K562 (cell line): Measurements from ENCODE around the gene TEPSIN. TPM values are rescaled to one million over a fixed set of nuclear protein-coding genes. Genes with fewer than 3 reads are reported as not detected.

Source experiments
- ARID1B ChIP-seq: fragments of 450-650 bp; IDR thresholded peaks from 2 replicates; pipeline ENCODE4 v1.6.1; 2016; ENCODE audit warnings: antibody characterized with exemption, mild to moderate bottlenecking, inconsistent platforms
- ARID2 ChIP-seq: fragments of 450-650 bp; IDR thresholded peaks from 2 replicates; pipeline ENCODE4 v1.6.1; 2017; ENCODE audit warnings: antibody characterized with exemption, mild to moderate bottlenecking
- BCOR ChIP-seq: fragments of 450-650 bp; IDR thresholded peaks from 2 replicates; pipeline ENCODE4 v1.6.1; 2016
- CREB1 ChIP-seq, 2 experiments: sonication (generic) in 1 of 2; formaldehyde crosslinking in 1 of 2; IDR thresholded peaks; 2 replicates each; pipeline versions ENCODE4 v1.6.1 to v1.8.0; 2012 to 2022; ENCODE audit warnings: inconsistent platforms in 1 of 2, mild to moderate bottlenecking in 1 of 2, missing genetic modification reagents in 1 of 2, moderate library complexity in 1 of 2
- CREM ChIP-seq: IDR thresholded peaks from 2 replicates; pipeline ENCODE4 v1.6.1; 2014; ENCODE audit warnings: antibody characterized with exemption, low read depth
- DEAF1 ChIP-seq: fragments of 450-650 bp; formaldehyde crosslinking; IDR thresholded peaks from 2 replicates; pipeline ENCODE4 v1.4.0; 2020; ENCODE audit warnings: mild to moderate bottlenecking, moderate library complexity
- DPF2 ChIP-seq: fragments of 450-650 bp; IDR thresholded peaks from 2 replicates; pipeline ENCODE4 v1.6.1; 2016
- HDGF ChIP-seq: fragments of 450-650 bp; IDR thresholded peaks from 2 replicates; pipeline ENCODE4 v1.6.1; 2016
- MBD2 ChIP-seq: sonication (generic); IDR thresholded peaks from 2 replicates; pipeline ENCODE4 v1.6.1; 2016; ENCODE audit warnings: low read depth, borderline replicate concordance
- MCM7 ChIP-seq, 2 experiments: fragments of 450-650 bp; IDR thresholded peaks; 2 replicates each; pipeline ENCODE4 v1.6.1; 2016 to 2018
- MIER1 ChIP-seq: fragments of 450-650 bp; IDR thresholded peaks from 2 replicates; pipeline ENCODE4 v1.6.1; 2016; ENCODE audit warnings: antibody characterized with exemption, mild to moderate bottlenecking, low read depth
- NCOA1 ChIP-seq: fragments of 450-650 bp; IDR thresholded peaks from 2 replicates; pipeline ENCODE4 v1.6.1; 2016; ENCODE audit warnings: low read depth
- NCOA4 ChIP-seq: fragments of 450-650 bp; IDR thresholded peaks from 2 replicates; pipeline ENCODE4 v1.6.1; 2018; ENCODE audit warnings: mild to moderate bottlenecking; ENCODE audit not compliant: partially characterized antibody
- NFIC ChIP-seq: fragments of 450-650 bp; IDR thresholded peaks from 2 replicates; pipeline ENCODE4 v1.6.1; 2017; ENCODE audit warnings: mild to moderate bottlenecking, inconsistent platforms
- PBX2 ChIP-seq, 2 experiments: IDR thresholded peaks in 1 of 2; conservative IDR thresholded peaks in 1 of 2; 2 replicates each; pipeline ENCODE4 v1.6.1; 2016; ENCODE audit warnings: low read depth in 2 of 2, mild to moderate bottlenecking in 1 of 2, missing compliant biosample characterization in 1 of 2, missing genetic modification characterization in 1 of 2, moderate library complexity in 1 of 2
- RFX5 ChIP-seq: IDR thresholded peaks from 2 replicates; pipeline ENCODE4 v1.6.1; 2011; ENCODE audit warnings: low read depth, mild to moderate bottlenecking, improper control_type of control experiment, low read length
- TOE1 ChIP-seq, 2 experiments: fragments of 450-650 bp in 1 of 2; sonication (generic) in 1 of 2; formaldehyde crosslinking in 1 of 2; IDR thresholded peaks; 2 replicates each; pipeline versions ENCODE4 v1.7.1 to v1.8.0; 2016 to 2022; ENCODE audit warnings: borderline replicate concordance in 2 of 2, mild to moderate bottlenecking in 2 of 2, antibody characterized with exemption in 1 of 2, inconsistent platforms in 1 of 2, low read depth in 1 of 2, missing genetic modification reagents in 1 of 2, moderate library complexity in 1 of 2
- TRIM25 ChIP-seq: fragments of 450-650 bp; IDR thresholded peaks from 2 replicates; pipeline ENCODE4 v1.7.0; 2016; ENCODE audit warnings: borderline replicate concordance
- ZKSCAN1 ChIP-seq: fragments of 150-350 bp; IDR thresholded peaks from 2 replicates; pipeline ENCODE4 v1.6.1; 2016; ENCODE audit warnings: low read depth, low read length
- ZNF668 ChIP-seq: fragments of 250-450 bp; sonication (Bioruptor Pico); IDR thresholded peaks from 2 replicates; pipeline ENCODE4 v1.8.0; 2022; ENCODE audit warnings: mild to moderate bottlenecking, inconsistent platforms
- polyA plus RNA-seq, 8 experiments: library from polyadenylated mRNA; depleted of rRNA in 4 of 8; stranded (reverse) in 5 of 8; unstranded in 3 of 8; fragments of >200 nt; fragmentation: Nextera tagmentation in 2 of 8; fragmentation: Illumina TruSeq in 1 of 8; extraction: Ambion mirVana in 2 of 8; extraction: Trizol in 1 of 8; gene quantifications; 2 replicates each; pipeline versions ENCODE4 v1.2.1 to v1.2.3, GENCODE V29; 2011 to 2014; ENCODE audit warnings: inconsistent platforms in 1 of 8, missing spikeins in 1 of 8
- total RNA-seq, 7 experiments: library from RNA; depleted of rRNA in 6 of 7; stranded (reverse); fragments of >200 nt in 6 of 7; fragmentation: Illumina TruSeq in 2 of 7; extraction: Trizol in 2 of 7; gene quantifications; 2 replicates each; pipeline versions ENCODE4 v1.2.1 to v1.2.3, GENCODE V29; 2011 to 2021; ENCODE audit warnings: low replicate concordance in 1 of 7

The TEPSIN gene
- total and polyA plus RNA-seq, 9 of the 15 experiments (the other 6 are each of a cell fraction or from before 2014, with no cell fraction given), result 0.80 to 29.8 (median 5.3) TPM

DNA sequence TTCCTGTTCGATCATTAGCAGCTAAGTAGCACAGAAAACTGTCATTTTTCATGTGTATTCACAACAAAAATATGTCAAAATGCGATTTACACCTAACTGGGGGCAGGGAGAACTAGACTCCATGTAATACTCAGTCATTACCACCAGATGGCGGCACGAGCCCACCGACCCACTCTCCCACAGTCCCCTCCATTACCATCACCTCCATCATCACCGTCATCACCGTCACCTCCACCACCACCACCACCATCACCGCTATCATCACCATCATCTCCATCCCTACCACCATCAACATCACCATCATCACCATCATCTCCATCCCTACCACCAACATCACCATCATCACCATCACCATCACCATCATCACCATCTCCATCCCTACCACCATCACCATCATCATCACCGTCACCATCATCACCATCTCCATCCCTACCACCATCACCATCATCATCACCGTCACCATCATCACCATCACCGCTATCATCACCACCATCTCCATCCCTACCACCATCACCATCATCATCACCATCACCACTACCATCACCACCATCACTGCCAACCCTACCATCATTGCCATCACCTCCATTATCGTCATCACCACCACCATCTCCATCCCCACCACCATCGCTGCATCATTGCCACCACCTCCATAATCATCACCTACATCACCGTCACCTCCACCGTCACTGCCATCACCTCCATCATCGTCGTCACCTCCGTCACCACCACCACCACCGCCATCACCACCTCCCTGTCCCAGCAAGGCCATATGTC, 14.7 kb upstream of the TEPSIN start (continued):
- TF ChIP-seq BCOR (peak; percentile 81), NFIC (peak; percentile 48; the same call in 1 of the 2 replicates), HDGF (peak; percentile 100), TOE1 (IDR thresholded peaks at IDR 0.05; ENCODE audit: borderline replicate concordance) (peak; percentile 71), TOE1 (CRISPR knock-in tag; IDR thresholded peaks at IDR 0.05; ENCODE audit: borderline replicate concordance, low read depth) (no peak), DPF2 (peak; percentile 60), ZKSCAN1 (peak; percentile 36; the same call in 1 of the 2 replicates), ARID2 (peak; percentile 97), RFX5 (no peak), CREB1 (IDR thresholded peaks at IDR 0.05) (peak; percentile 17; the same call in 1 of the 2 replicates), CREB1 (CRISPR knock-in tag; IDR thresholded peaks at IDR 0.05) (no peak), NCOA1 (peak; percentile 68; the same call in 1 of the 2 replicates), DEAF1 (peak; percentile 60), TRIM25 (peak; percentile 89; the same call in 1 of the 2 replicates), MBD2 (no peak), ARID1B (peak; percentile 54), ZNF668 (no peak), MCM7 (IDR thresholded peaks at IDR 0.05) (peak in 1 of 2 experiments; percentile 79; a peak in 1 of 4 replicates), CREM (peak; percentile 61), NCOA4 (peak; percentile 23), MIER1 (0 out of 2 replicates have a peak, but pooled peaks have one; percentile 29), PBX2 (CRISPR knock-in tag; IDR thresholded peaks at IDR 0.05; ENCODE audit: low read depth) (no peak), PBX2 (tag; conservative IDR thresholded peaks at IDR 0.05; ENCODE audit: low read depth) (peak; percentile 55; the same call in 1 of the 2 replicates)
